HG02840 (cell line): ENCODE results near the gene UGT2B10.

Experiments used
- ATAC-seq: cut with Tn5 transposase; IDR thresholded peaks from one replicate; pipeline ENCODE4 v1.9.1; 2021; ENCODE audit warnings: mild to moderate bottlenecking, moderate library complexity, moderate number of reproducible peaks; ENCODE audit not compliant: unreplicated experiment, low FRiP score

Gene UGT2B10

DNA sequence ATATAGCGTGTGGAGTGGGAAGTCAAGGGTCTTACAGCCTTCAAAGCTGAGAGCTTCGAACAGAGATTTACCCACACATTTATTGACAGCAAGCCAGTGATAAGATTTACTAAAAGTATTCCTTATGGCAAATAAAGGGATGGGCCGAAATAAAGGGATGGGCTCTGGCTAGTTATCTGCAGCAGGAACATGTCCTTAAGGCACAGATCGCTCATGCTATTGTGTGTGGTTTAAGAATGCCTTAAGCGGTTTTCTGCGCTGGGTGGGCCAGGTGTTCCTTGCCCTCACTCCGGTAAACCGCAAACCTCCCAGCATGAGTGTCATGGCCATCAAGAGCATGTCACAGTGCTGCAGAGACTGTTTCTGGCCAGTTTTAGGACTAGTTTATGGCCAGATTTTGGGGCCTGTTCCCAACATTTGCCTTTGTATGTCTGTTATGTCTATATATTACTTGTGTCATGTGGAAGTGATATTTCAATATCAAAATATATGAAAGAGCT, 53.5 kb downstream of the UGT2B10 start:
- no peak for ATAC-seq

- no peak for ATAC-seq
These were observed 56.2 kb downstream of the UGT2B10 start for GRCh38 chr4:68871809-68872642.

DNA sequence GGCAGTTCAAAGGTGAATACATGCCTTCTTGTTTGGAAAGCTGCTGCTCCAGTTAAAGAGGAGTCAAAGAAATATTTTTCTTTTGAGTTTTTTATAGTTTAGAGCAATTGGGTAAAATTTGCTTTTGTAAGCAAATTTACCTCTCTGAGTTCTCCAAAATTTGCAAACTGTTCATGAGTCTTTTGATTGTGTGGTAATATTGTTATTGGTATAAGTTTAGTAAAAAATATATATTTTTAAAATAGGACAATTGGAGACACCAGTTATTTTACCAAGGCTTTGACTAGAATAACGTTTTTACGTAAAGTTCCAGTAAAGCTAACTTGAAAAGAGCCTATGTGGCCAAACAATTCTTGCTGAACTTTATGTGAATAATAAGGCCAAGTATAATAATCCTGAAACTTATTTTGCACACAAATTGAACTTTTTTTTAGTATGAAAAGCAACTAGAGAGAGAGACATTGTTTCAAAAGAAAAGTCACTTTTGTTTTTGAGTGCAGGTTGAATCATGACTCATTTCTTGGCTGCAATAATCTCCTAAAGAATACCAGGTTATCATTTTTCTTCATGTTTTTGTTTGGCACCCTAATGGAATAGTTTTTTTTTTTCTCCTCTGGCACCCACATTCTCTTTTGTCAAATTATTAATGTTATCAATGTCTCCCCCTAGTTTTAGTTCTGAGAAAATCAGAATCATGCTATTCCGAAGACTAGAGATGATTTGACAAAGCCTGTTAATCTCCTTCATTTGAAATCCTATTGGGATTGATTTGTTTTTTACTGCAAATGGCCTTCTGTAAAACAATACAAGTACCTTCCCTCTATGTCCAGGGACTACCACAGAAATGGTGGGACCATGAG, 57.1 kb downstream of the UGT2B10 start:
- ATAC-seq, result no peak

DNA sequence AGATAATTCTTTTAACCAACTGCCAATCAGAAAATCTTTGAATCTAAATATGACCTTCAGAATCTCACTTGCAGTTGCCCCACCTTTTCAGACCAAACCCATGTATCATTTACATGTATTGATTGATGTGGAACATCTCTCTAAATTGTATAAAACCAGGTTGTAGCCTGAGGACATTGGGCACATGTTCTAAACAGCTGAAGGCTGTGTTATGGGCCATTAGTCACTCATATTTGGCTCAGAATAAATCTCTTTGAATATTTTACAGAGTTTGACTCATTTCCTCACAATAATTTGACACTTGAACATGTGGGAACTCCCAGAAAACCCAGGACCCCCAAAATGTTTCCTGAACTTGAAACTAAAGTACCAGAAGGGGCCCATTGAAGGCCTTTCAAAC, 58.7 kb downstream of the UGT2B10 start:
- ATAC-seq, result no peak

GRCh38 chr4:68877555-68877954, 61.8 kb downstream of the UGT2B10 start:
- no peak for ATAC-seq

DNA sequence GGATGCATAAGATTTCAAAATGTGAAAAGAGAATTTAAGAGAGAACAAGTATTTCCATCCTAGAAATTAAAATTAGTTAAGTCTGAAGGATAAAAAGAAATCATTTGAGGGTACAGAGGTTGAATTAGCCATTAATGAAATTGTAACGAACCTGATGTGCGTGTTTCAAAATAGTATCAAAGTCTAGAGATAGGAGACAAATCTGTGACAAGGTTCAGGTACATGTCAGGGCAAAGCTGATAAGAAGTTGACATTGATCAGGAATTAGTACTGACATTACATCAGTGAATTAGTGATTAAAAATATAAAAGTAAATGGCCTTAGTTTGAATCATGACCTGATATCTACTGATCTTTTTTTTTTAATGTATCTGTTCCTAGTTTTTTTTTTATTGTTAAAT, 62.3 kb downstream of the UGT2B10 start:
- ATAC-seq, result no peak
